ENCODE data around the gene TSPAN9.

DNA sequence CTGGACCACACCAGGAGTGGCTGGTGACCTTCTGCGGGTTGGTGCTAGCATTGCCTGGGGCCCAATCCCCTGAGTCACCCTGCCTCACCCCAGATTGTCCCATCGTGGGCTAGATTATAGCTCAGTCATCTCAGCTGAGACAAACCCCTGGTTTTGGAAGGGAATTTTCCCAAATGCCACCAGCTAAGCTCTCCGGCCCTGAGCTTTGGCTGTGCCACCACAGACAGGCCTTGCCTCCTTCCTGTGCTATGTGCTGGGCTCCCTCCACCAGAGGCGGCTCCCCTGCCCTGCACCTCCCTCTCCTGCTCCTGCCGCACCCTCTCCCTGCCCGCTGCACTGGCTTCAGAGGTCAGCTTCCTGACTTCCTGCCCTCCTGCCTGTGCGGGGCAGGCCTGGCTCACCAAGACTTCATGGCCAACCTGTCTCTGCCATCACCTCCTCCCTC, 196.3 kb downstream of the TSPAN9 start:
- TF ChIP-seq, protein P1, sequence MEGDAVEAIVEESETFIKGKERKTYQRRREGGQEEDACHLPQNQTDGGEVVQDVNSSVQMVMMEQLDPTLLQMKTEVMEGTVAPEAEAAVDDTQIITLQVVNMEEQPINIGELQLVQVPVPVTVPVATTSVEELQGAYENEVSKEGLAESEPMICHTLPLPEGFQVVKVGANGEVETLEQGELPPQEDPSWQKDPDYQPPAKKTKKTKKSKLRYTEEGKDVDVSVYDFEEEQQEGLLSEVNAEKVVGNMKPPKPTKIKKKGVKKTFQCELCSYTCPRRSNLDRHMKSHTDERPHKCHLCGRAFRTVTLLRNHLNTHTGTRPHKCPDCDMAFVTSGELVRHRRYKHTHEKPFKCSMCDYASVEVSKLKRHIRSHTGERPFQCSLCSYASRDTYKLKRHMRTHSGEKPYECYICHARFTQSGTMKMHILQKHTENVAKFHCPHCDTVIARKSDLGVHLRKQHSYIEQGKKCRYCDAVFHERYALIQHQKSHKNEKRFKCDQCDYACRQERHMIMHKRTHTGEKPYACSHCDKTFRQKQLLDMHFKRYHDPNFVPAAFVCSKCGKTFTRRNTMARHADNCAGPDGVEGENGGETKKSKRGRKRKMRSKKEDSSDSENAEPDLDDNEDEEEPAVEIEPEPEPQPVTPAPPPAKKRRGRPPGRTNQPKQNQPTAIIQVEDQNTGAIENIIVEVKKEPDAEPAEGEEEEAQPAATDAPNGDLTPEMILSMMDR (optimal IDR thresholded peaks at IDR 0.05 in 1 of 3, IDR thresholded peaks at IDR 0.05 in 1 of 3, conservative IDR thresholded peaks at IDR 0.05 in 1 of 3; ENCODE audit: extremely low read depth in 1 of 3, insufficient read depth in 2 of 3, low read length in 3 of 3), result no peak
- TF ChIP-seq EZH2 (IDR thresholded peaks at IDR 0.05; ENCODE audit: low read length), result no peak
